Hepatocyte (in vitro differentiated cells): Measurements from ENCODE around the gene MAMSTR.

Source experiments
- EZH2phosphoT487 ChIP-seq: fragments of 200-600 bp; sonication (generic); IDR thresholded peaks from one replicate; pipeline ENCODE4 v1.6.1; 2018; ENCODE audit warnings: antibody characterized with exemption, mild to moderate bottlenecking, low read depth, moderate library complexity; ENCODE audit not compliant: unreplicated experiment, severe bottlenecking
- TF ChIP-seq, protein P1 (sequence below): fragments of 200-600 bp; sonication (generic); IDR thresholded peaks from 2 replicates; pipeline ENCODE4 v1.5.1; 2016; ENCODE audit warnings: antibody characterized with exemption, mild to moderate bottlenecking; ENCODE audit not compliant: poor library complexity

- TF ChIP-seq, protein P1, sequence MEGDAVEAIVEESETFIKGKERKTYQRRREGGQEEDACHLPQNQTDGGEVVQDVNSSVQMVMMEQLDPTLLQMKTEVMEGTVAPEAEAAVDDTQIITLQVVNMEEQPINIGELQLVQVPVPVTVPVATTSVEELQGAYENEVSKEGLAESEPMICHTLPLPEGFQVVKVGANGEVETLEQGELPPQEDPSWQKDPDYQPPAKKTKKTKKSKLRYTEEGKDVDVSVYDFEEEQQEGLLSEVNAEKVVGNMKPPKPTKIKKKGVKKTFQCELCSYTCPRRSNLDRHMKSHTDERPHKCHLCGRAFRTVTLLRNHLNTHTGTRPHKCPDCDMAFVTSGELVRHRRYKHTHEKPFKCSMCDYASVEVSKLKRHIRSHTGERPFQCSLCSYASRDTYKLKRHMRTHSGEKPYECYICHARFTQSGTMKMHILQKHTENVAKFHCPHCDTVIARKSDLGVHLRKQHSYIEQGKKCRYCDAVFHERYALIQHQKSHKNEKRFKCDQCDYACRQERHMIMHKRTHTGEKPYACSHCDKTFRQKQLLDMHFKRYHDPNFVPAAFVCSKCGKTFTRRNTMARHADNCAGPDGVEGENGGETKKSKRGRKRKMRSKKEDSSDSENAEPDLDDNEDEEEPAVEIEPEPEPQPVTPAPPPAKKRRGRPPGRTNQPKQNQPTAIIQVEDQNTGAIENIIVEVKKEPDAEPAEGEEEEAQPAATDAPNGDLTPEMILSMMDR, result no peak
- TF ChIP-seq EZH2phosphoT487, result no peak
Observed at GRCh38 chr19:48713864-48714755, 5.4 kb downstream of the MAMSTR start.
